ENCODE data around the gene RALGAPA1. TPM values are rescaled to one million over a fixed set of nuclear protein-coding genes. Genes with fewer than 3 reads are reported as not detected.

RALGAPA1 gene
- total and polyA plus RNA-seq, 8 donors = 16.0 to 35.4 (median 28.1) TPM

GRCh38 chr14:35558680-35559079 is 250.4 kb downstream of the RALGAPA1 start:
- H3K27ac ChIP-seq = no peak overlapping the region
- no peak for DNase-seq
- H3K4me3 ChIP-seq = no peak overlapping the region
- TF ChIP-seq CTCF (IDR thresholded peaks at IDR 0.05) = no peak
- intact Hi-C loops (cut with DNase I) = no loop called here
- H3K27me3 ChIP-seq = no peaks in the 10 kb centered on the region
- ATAC-seq = no peak
- no peaks in the 10 kb centered on the region for H3K9me3 ChIP-seq
- no peaks in the 10 kb centered on the region for H3K36me3 ChIP-seq
- FAIRE-seq = no peak
- WGBS, 2 donors = 64 to 65% methylated on average over 2 of the region's 2 CpGs
- no peaks in the 10 kb centered on the region for H3K4me1 ChIP-seq

- Histone ChIP-seq H3K4me1 (no peaks in the 10 kb centered on the region), H3K27me3 (no peaks in the 10 kb centered on the region), H3K9me3 (no peaks in the 10 kb centered on the region), H3K36me3 (no peaks in the 10 kb centered on the region), H3K4me3 (no peak overlapping the region), H3K27ac (no peak overlapping the region)
- no peak for TF ChIP-seq CTCF (IDR thresholded peaks at IDR 0.05)
- no peak for ATAC-seq
- no peak for DNase-seq
- FAIRE-seq = no peak
- intact Hi-C loops (cut with DNase I) = no loop called here
Observed at GRCh38 chr14:35557221-35557747, 251.8 kb downstream of the RALGAPA1 start.

- Histone ChIP-seq H3K27ac (no peak overlapping the region), H3K4me3 (no peak overlapping the region), H3K4me1 (no peaks in the 10 kb centered on the region), H3K27me3 (no peaks in the 10 kb centered on the region), H3K9me3 (no peaks in the 10 kb centered on the region), H3K36me3 (no peaks in the 10 kb centered on the region)
- ATAC-seq = no peak
- 57 to 88% methylated on average over 1 of the region's 1 CpG for WGBS, 2 donors
- no peak for FAIRE-seq
- DNase-seq = no peak
- TF ChIP-seq CTCF (IDR thresholded peaks at IDR 0.05) = no peak
- intact Hi-C loops (cut with DNase I) = no loop called here
Observed at GRCh38 chr14:35556548-35556947, 252.5 kb downstream of the RALGAPA1 start.

- intact Hi-C loops (cut with DNase I) = no loop called here
- Histone ChIP-seq H3K4me1 (no peaks in the 10 kb centered on the region), H3K9me3 (no peaks in the 10 kb centered on the region), H3K36me3 (no peaks in the 10 kb centered on the region), H3K27me3 (no peaks in the 10 kb centered on the region), H3K27ac (no peak overlapping the region), H3K4me3 (no peak overlapping the region)
- 49 to 75% methylated on average over 1 of the region's 1 CpG for WGBS, 2 donors
- no peak for TF ChIP-seq CTCF (IDR thresholded peaks at IDR 0.05)
- DNase-seq = no peak
- ATAC-seq = no peak
- no peak for FAIRE-seq
Observed at GRCh38 chr14:35553808-35554207, 255.3 kb downstream of the RALGAPA1 start.

GRCh38 chr14:35551081-35551480 is 258.0 kb downstream of the RALGAPA1 start:
- Histone ChIP-seq H3K9me3 (no peaks in the 10 kb centered on the region), H3K36me3 (no peaks in the 10 kb centered on the region), H3K4me1 (no peaks in the 10 kb centered on the region), H3K4me3 (no peak overlapping the region), H3K27me3 (no peaks in the 10 kb centered on the region), H3K27ac (no peak overlapping the region)
- no peak for FAIRE-seq
- 85 to 96% methylated on average over 1 of the region's 1 CpG for WGBS, 2 donors
- no peak for TF ChIP-seq CTCF (IDR thresholded peaks at IDR 0.05)
- intact Hi-C loops (cut with DNase I) = no loop called here
- DNase-seq = no peak
- no peak for ATAC-seq

All from pancreas (tissue), 10 donors.